Keratinocyte (primary cell): Measurements from ENCODE around the gene FAF1. TPM values are rescaled to one million over a fixed set of nuclear protein-coding genes. Genes with fewer than 3 reads are reported as not detected.

Experiments
- DNase-seq: peaks from one replicate; pipeline ENCODE4 v3.0.0-alpha.2; 2011; ENCODE audit warnings: low read depth, missing footprints, low spot score
- FAIRE-seq: peaks from 2 replicates; lab custom pipeline; 2011; peaks lifted over from hg19 to GRCh38; lab: Jason Lieb, UNC
- H2AFZ ChIP-seq: 2 replicates; pipeline ENCODE4 v1.6.0; 2012; ENCODE audit warnings: low read length, control low read depth, inconsistent platforms; ENCODE audit not compliant: control insufficient read depth
- H3K27ac ChIP-seq: 2 replicates; pipeline ENCODE4 v1.5.1; 2011; ENCODE audit warnings: low read length; ENCODE audit not compliant: control insufficient read depth, insufficient read depth
- H3K27me3 ChIP-seq: 3 replicates; pipeline ENCODE4 v1.6.0; 2011; ENCODE audit warnings: low read length; ENCODE audit not compliant: control insufficient read depth, insufficient read depth; ENCODE audit errors: extremely low read depth
- H3K36me3 ChIP-seq, 2 experiments: 2 replicates in 1 of 2; 3 replicates in 1 of 2; pipeline ENCODE4 v1.5.1; 2011; ENCODE audit warnings: low read length in 2 of 2, mild to moderate bottlenecking in 1 of 2; ENCODE audit not compliant: control insufficient read depth in 2 of 2, insufficient read depth in 2 of 2; ENCODE audit errors: extremely low read depth in 1 of 2
- H3K4me1 ChIP-seq: 3 replicates; pipeline ENCODE4 v1.5.1; 2011; ENCODE audit warnings: low read length; ENCODE audit not compliant: control insufficient read depth, insufficient read depth; ENCODE audit errors: extremely low read depth
- H3K4me2 ChIP-seq: 3 replicates; pipeline ENCODE4 v1.6.0; 2011; ENCODE audit warnings: low read depth, low read length; ENCODE audit not compliant: control insufficient read depth, insufficient read depth; ENCODE audit errors: extremely low read depth
- H3K4me3 ChIP-seq, 3 experiments: fragments of 200-600 bp in 1 of 3; sonication (generic) in 1 of 3; 2 replicates in 2 of 3; 3 replicates in 1 of 3; pipeline ENCODE4 v1.5.1; 2011 to 2016; ENCODE audit warnings: low read length in 3 of 3, mild to moderate bottlenecking in 3 of 3, control low read depth in 2 of 3, inconsistent platforms in 1 of 3, low read depth in 1 of 3, mixed read lengths in 1 of 3, mixed run types in 1 of 3, moderate library complexity in 1 of 3; ENCODE audit not compliant: control insufficient read depth in 2 of 3, insufficient read depth in 2 of 3; ENCODE audit errors: extremely low read depth in 1 of 3
- H3K79me2 ChIP-seq: 2 replicates; pipeline ENCODE4 v1.6.0; 2012; ENCODE audit warnings: low read length; ENCODE audit not compliant: control insufficient read depth, insufficient read depth
- H3K9ac ChIP-seq: 3 replicates; pipeline ENCODE4 v1.6.0; 2011; ENCODE audit warnings: low read length; ENCODE audit not compliant: control insufficient read depth, insufficient read depth; ENCODE audit errors: extremely low read depth
- H3K9me1 ChIP-seq: 3 replicates; pipeline ENCODE4 v1.6.0; 2011; ENCODE audit warnings: low read length; ENCODE audit not compliant: control insufficient read depth, insufficient read depth; ENCODE audit errors: extremely low read depth
- H3K9me3 ChIP-seq: 2 replicates; pipeline ENCODE4 v1.5.1; 2012; ENCODE audit warnings: low read depth, low read length; ENCODE audit not compliant: control insufficient read depth
- H4K20me1 ChIP-seq: 3 replicates; pipeline ENCODE4 v1.6.0; 2011; ENCODE audit warnings: low read length; ENCODE audit not compliant: control insufficient read depth, insufficient read depth; ENCODE audit errors: extremely low read depth
- EZH2 ChIP-seq: IDR thresholded peaks from one replicate; pipeline ENCODE4 v1.6.1; 2012; ENCODE audit warnings: inconsistent platforms, mild to moderate bottlenecking, low read length, moderate library complexity
- dilution Hi-C: fragments of 300-500 bp; cut with MboI; formaldehyde crosslinking; loops from one replicate; pipeline ENCODE4 v1.7.0; 2020; ENCODE audit warnings: low sequenced_read_pairs; ENCODE audit not compliant: extremely low pct_ligation_motif_present
- polyA plus RNA-seq, 5 experiments: library from polyadenylated mRNA; depleted of rRNA in 3 of 5; stranded (reverse) in 3 of 5; stranded (forward) in 1 of 5; unstranded in 1 of 5; fragments of >200 nt; gene quantifications; 1 replicate in 1 of 5; 2 replicates in 3 of 5; 3 replicates in 1 of 5; pipeline versions ENCODE4 v1.2.1 to v1.2.3, GENCODE V29; 2011 to 2012; ENCODE audit warnings: missing spikeins in 2 of 5, low read depth in 1 of 5, low replicate concordance in 1 of 5
- TF ChIP-seq, protein P1 (sequence below), 3 experiments: IDR thresholded peaks in 1 of 3; conservative IDR thresholded peaks in 1 of 3; optimal IDR thresholded peaks in 1 of 3; 2 replicates in 2 of 3; 3 replicates in 1 of 3; pipeline versions ENCODE3 to v1.5.1; 2011; ENCODE audit warnings: low read length in 3 of 3, mild to moderate bottlenecking in 3 of 3, moderate library complexity in 2 of 3, control low read depth in 1 of 3, inconsistent platforms in 1 of 3; ENCODE audit not compliant: insufficient read depth in 2 of 3; ENCODE audit errors: extremely low read depth in 1 of 3

The FAF1 gene
- polyA plus RNA-seq, 1 donor (not counting 4 experiments of a cell fraction or from before 2014, with no cell fraction given), result 33.1 TPM

DNA sequence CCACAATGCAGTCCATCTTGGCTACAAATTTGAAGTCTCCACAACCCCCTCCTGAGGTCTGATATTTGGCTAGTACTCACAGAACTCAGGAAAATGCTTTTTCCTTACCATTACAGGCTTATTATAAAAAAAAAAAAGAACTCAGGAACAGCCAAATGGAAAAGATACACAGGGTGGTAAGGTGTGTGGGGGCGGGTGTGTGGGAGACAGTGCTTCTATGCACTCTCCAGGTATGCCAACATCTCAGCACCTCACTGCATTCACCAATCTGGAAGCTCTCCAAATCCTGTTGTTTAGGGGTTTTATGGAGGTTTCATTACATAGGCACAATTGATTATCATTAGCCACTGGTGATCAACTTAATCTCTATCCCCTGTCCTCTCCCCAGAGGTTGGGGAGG, 126.9 kb downstream of the FAF1 start:
- dilution Hi-C loops, result no loop called here
- Histone ChIP-seq H3K4me2 (no peak overlapping the region), H4K20me1 (no peaks in the 10 kb centered on the region), H3K4me3 (no peak overlapping the region), H3K9me1 (no peaks in the 10 kb centered on the region), H3K36me3 (no peaks in the 10 kb centered on the region), H3K79me2 (peaks cover 3% of the 10 kb centered on the region), H2AFZ (no peak overlapping the region), H3K27ac (no peak overlapping the region), H3K4me1 (no peaks in the 10 kb centered on the region), H3K9me3 (no peaks in the 10 kb centered on the region), H3K9ac (no peak overlapping the region), H3K27me3 (no peaks in the 10 kb centered on the region)
- DNase-seq, result no peak
- FAIRE-seq, result no peak
- TF ChIP-seq, protein P1, sequence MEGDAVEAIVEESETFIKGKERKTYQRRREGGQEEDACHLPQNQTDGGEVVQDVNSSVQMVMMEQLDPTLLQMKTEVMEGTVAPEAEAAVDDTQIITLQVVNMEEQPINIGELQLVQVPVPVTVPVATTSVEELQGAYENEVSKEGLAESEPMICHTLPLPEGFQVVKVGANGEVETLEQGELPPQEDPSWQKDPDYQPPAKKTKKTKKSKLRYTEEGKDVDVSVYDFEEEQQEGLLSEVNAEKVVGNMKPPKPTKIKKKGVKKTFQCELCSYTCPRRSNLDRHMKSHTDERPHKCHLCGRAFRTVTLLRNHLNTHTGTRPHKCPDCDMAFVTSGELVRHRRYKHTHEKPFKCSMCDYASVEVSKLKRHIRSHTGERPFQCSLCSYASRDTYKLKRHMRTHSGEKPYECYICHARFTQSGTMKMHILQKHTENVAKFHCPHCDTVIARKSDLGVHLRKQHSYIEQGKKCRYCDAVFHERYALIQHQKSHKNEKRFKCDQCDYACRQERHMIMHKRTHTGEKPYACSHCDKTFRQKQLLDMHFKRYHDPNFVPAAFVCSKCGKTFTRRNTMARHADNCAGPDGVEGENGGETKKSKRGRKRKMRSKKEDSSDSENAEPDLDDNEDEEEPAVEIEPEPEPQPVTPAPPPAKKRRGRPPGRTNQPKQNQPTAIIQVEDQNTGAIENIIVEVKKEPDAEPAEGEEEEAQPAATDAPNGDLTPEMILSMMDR (optimal IDR thresholded peaks at IDR 0.05 in 1 of 3, IDR thresholded peaks at IDR 0.05 in 1 of 3, conservative IDR thresholded peaks at IDR 0.05 in 1 of 3; ENCODE audit: extremely low read depth in 1 of 3, insufficient read depth in 2 of 3, low read length in 3 of 3), result no peak
- no peak for TF ChIP-seq EZH2

DNA sequence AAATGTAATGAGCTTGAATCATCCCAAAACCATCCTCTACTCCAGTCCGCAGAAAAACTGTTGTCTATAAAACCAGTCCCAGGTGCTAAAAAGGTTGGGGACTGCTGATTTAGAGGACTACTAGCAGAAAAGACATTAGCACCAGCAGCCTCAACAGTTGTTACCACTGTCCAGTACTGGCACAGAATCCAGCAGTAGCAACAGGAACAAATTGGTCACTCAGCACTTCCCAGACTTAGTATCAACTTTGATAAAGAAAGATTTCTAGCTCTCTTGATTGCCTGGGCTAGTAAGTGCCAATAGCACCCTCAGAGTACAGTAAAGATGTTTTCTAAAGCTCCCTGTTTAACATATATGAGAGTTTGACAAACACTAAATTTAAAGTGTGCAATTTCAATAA, 127.9 kb downstream of the FAF1 start:
- FAIRE-seq, result no peak
- Histone ChIP-seq H3K4me1 (no peaks in the 10 kb centered on the region), H3K79me2 (peaks cover 3% of the 10 kb centered on the region)

More for the DNA sequence above, 127.9 kb downstream of the FAF1 start:
- Histone ChIP-seq H2AFZ (no peak overlapping the region), H3K4me3 (no peak overlapping the region), H3K27ac (no peak overlapping the region), H3K9me1 (no peaks in the 10 kb centered on the region), H3K27me3 (no peaks in the 10 kb centered on the region), H3K9me3 (no peaks in the 10 kb centered on the region), H3K9ac (no peak overlapping the region), H3K36me3 (no peaks in the 10 kb centered on the region), H3K4me2 (no peak overlapping the region), H4K20me1 (no peaks in the 10 kb centered on the region)
- no peak for TF ChIP-seq EZH2
- TF ChIP-seq, protein P1 (optimal IDR thresholded peaks at IDR 0.05 in 1 of 3, IDR thresholded peaks at IDR 0.05 in 1 of 3, conservative IDR thresholded peaks at IDR 0.05 in 1 of 3; ENCODE audit: extremely low read depth in 1 of 3, insufficient read depth in 2 of 3, low read length in 3 of 3), result no peak
- DNase-seq, result no peak
- dilution Hi-C loops, result no loop called here
